GM12878 (cell line): ENCODE data around the gene TNIP3. TPM values are rescaled to one million over a fixed set of nuclear protein-coding genes. Genes with fewer than 3 reads are reported as not detected.
A peak's percentile ranks its signal among the peaks of the same experiment; 100 is the strongest.

Experiments used
- ATAC-seq: fragments of 200-7000 bp; cut with Tn5 transposase; 3 replicates; pipeline ENCODE4 v1.9.1; 2020; ENCODE audit warnings: mild to moderate bottlenecking, moderate library complexity
- BruUV-seq: library from RNA; stranded (reverse); fragments of 400-500 nt; replicated peaks from 2 replicates; lab custom pipeline; 2021; lab: Mats Ljungman, UMichigan
- CTCF ChIA-PET: fragments of 300-600 bp; sonication (Branson Sonifier 250); formaldehyde crosslinking; extraction: SDS; loops from one replicate; lab custom pipeline; 2021; ENCODE audit warnings: inconsistent platforms; lab: Yijun Ruan, JAX
- POLR2A ChIA-PET: fragments of 350-600 bp; formaldehyde crosslinking; extraction: SDS; loops from one replicate; lab custom pipeline; 2021; ENCODE audit warnings: inconsistent platforms; lab: Charles Lee
- RAD21 ChIA-PET: fragments of 300-600 bp; sonication (Branson Sonifier 250); formaldehyde crosslinking; loops from one replicate; lab custom pipeline; 2023; ENCODE audit warnings: antibody characterized with exemption; ENCODE audit not compliant: unreplicated experiment; lab: Charles Lee
- SMC1A ChIA-PET: fragments of 300-600 bp; sonication (Branson Sonifier 250); formaldehyde crosslinking; loops from one replicate; lab custom pipeline; 2023; ENCODE audit not compliant: unreplicated experiment, uncharacterized antibody; lab: Charles Lee
- DNase-seq: peaks from one replicate; pipeline ENCODE4 v3.0.0-alpha.2; 2011; ENCODE audit warnings: low read depth, low spot score
- FAIRE-seq: peaks from 3 replicates; lab custom pipeline; 2011; peaks lifted over from hg19 to GRCh38; lab: Jason Lieb, UNC
- H2AFZ ChIP-seq: 2 replicates; pipeline ENCODE4 v1.6.0; 2011; ENCODE audit warnings: low read depth, low read length, control low read depth; ENCODE audit not compliant: control insufficient read depth
- H3K27ac ChIP-seq: 2 replicates; pipeline ENCODE4 v1.5.1; 2011; ENCODE audit warnings: control low read depth; ENCODE audit not compliant: control insufficient read depth, insufficient read depth
- H3K27me3 ChIP-seq, 2 experiments: replicated peaks in 1 of 2; 2 replicates each; pipeline versions ENCODE4 v1.6.0 to v1.6.1; 2011; ENCODE audit warnings: low read length in 1 of 2; ENCODE audit not compliant: control insufficient read depth in 2 of 2, insufficient read depth in 2 of 2
- H3K36me3 ChIP-seq, 2 experiments: 2 replicates each; pipeline ENCODE4 v1.5.1; 2011; ENCODE audit warnings: low read length in 1 of 2; ENCODE audit not compliant: control insufficient read depth in 2 of 2, insufficient read depth in 2 of 2
- H3K4me1 ChIP-seq: 2 replicates; pipeline ENCODE4 v1.6.1; 2011; ENCODE audit warnings: mild to moderate bottlenecking, low read length, moderate library complexity, mixed read lengths; ENCODE audit not compliant: control insufficient read depth, insufficient read depth
- H3K4me2 ChIP-seq: 2 replicates; pipeline ENCODE4 v1.6.0; 2011; ENCODE audit warnings: control low read depth; ENCODE audit not compliant: control insufficient read depth, insufficient read depth
- H3K4me3 ChIP-seq: fragments of 200-600 bp; sonication (generic); 2 replicates; pipeline ENCODE4 v1.5.1; 2016
- H3K79me2 ChIP-seq: 2 replicates; pipeline ENCODE4 v1.6.0; 2011; ENCODE audit warnings: low read length; ENCODE audit not compliant: control insufficient read depth, insufficient read depth
- H3K9ac ChIP-seq: 2 replicates; pipeline ENCODE4 v1.8.0; 2011; ENCODE audit warnings: low read length, control low read depth, mixed read lengths; ENCODE audit not compliant: control insufficient read depth, insufficient read depth
- H3K9me3 ChIP-seq: replicated peaks from 3 replicates; pipeline ENCODE4 v1.5.1; 2011; ENCODE audit warnings: mild to moderate bottlenecking, low read length; ENCODE audit not compliant: control insufficient read depth, insufficient read depth
- H4K20me1 ChIP-seq: 2 replicates; pipeline ENCODE4 v1.6.0; 2011; ENCODE audit not compliant: control insufficient read depth, insufficient read depth
- CEBPB ChIP-seq, 2 experiments: fragments of 150-350 bp in 1 of 2; IDR thresholded peaks; 2 replicates each; pipeline ENCODE4 v1.6.1; 2012 to 2014; ENCODE audit warnings: low read depth in 2 of 2, low read length in 2 of 2, borderline replicate concordance in 1 of 2, inconsistent platforms in 1 of 2
- CHD2 ChIP-seq: IDR thresholded peaks from 2 replicates; pipeline ENCODE4 v1.6.1; 2011; ENCODE audit warnings: low read depth, low read length, improper control_type of control experiment, borderline replicate concordance
- CREM ChIP-seq: IDR thresholded peaks from 2 replicates; pipeline ENCODE4 v1.6.1; 2014; ENCODE audit warnings: antibody characterized with exemption, low read depth
- EP300 ChIP-seq, 2 experiments: fragments of 150-350 bp in 1 of 2; IDR thresholded peaks; 2 replicates each; pipeline ENCODE4 v1.6.1; 2011 to 2012; ENCODE audit warnings: low read depth in 2 of 2, low read length in 2 of 2, borderline replicate concordance in 1 of 2, improper control_type of control experiment in 1 of 2, inconsistent platforms in 1 of 2; ENCODE audit not compliant: control insufficient read depth in 1 of 2
- EZH2 ChIP-seq: IDR thresholded peaks from 2 replicates; pipeline ENCODE4 v1.6.1; 2012; ENCODE audit warnings: low read depth, mild to moderate bottlenecking, control low read depth, inconsistent platforms, low read length, borderline replicate concordance; ENCODE audit not compliant: control insufficient read depth
- IRF5 ChIP-seq: fragments of 450-650 bp; IDR thresholded peaks from 2 replicates; pipeline ENCODE4 v1.6.1; 2017; ENCODE audit warnings: borderline replicate concordance
- LARP7 ChIP-seq: fragments of 450-650 bp; IDR thresholded peaks from 2 replicates; pipeline ENCODE4 v1.6.1; 2017; ENCODE audit warnings: mild to moderate bottlenecking
- MEF2B ChIP-seq: fragments of 450-650 bp; IDR thresholded peaks from 2 replicates; pipeline ENCODE4 v1.6.1; 2018; ENCODE audit warnings: mild to moderate bottlenecking, moderate library complexity; ENCODE audit not compliant: partially characterized antibody, poor library complexity, severe bottlenecking
- NR2C2 ChIP-seq: IDR thresholded peaks from 2 replicates; pipeline ENCODE4 v1.6.1; 2011; ENCODE audit warnings: borderline replicate concordance, low read depth; ENCODE audit not compliant: control insufficient read depth, insufficient read length
- PAX8 ChIP-seq: fragments of 450-650 bp; IDR thresholded peaks from 2 replicates; pipeline ENCODE4 v1.6.1; 2017; ENCODE audit warnings: mild to moderate bottlenecking, moderate library complexity
- POLR2AphosphoS2 ChIP-seq: IDR thresholded peaks from 2 replicates; pipeline ENCODE4 v1.6.1; 2011; ENCODE audit warnings: low read depth, mild to moderate bottlenecking, low read length, improper control_type of control experiment, moderate library complexity
- SRF ChIP-seq, 2 experiments: IDR thresholded peaks; 2 replicates each; pipeline ENCODE4 v1.6.1; 2011; ENCODE audit warnings: low read depth in 2 of 2, low read length in 2 of 2, mild to moderate bottlenecking in 1 of 2, moderate library complexity in 1 of 2
- TCF12 ChIP-seq: IDR thresholded peaks from 2 replicates; pipeline ENCODE4 v1.6.1; 2011; ENCODE audit warnings: low read depth, mild to moderate bottlenecking, low read length
- WGBS: methylation state at CpG from one replicate; pipeline ENCODE4 v1.1.6; 2016; ENCODE audit warnings: low lambda C conversion rate; ENCODE audit not compliant: insufficient replicate concordance, insufficient coverage; ENCODE audit errors: missing lambda C conversion rate; 5-methylcytosine and 5-hydroxymethylcytosine counted together
- in situ Hi-C: fragments of 300-500 bp; cut with MboI; formaldehyde crosslinking; loops from 9 replicates; pipeline ENCODE4 v1.14.3; 2018; ENCODE audit warnings: mixed read lengths
- intact Hi-C: fragments of 100-400 bp; cut with micrococcal nuclease; formaldehyde crosslinking; loops from one replicate; pipeline ENCODE4 v1.14.2; 2022; ENCODE audit not compliant: unreplicated experiment
- polyA plus RNA-seq, 11 experiments: library from polyadenylated mRNA; depleted of rRNA in 4 of 11; unstranded in 6 of 11; stranded (reverse) in 5 of 11; fragments of >200 nt; fragmentation: Nextera tagmentation in 4 of 11; fragmentation: Illumina TruSeq in 1 of 11; extraction: Ambion mirVana in 4 of 11; extraction: Trizol in 1 of 11; gene quantifications; 1 replicate in 1 of 11; 2 replicates in 10 of 11; pipeline versions ENCODE4 v1.2.1 to v1.2.3, GENCODE V29; 2011 to 2016; ENCODE audit warnings: inconsistent platforms in 2 of 11, missing spikeins in 2 of 11, low read depth in 1 of 11
- total RNA-seq, 4 experiments: library from RNA; depleted of rRNA in 3 of 4; stranded (reverse); fragments of >200 nt in 3 of 4; fragmentation: Illumina TruSeq in 1 of 4; extraction: Trizol in 1 of 4; gene quantifications; 2 replicates each; pipeline versions ENCODE4 v1.2.1 to v1.2.3, GENCODE V29; 2013 to 2021
- TF ChIP-seq, protein P1 (sequence below): fragments of 450-650 bp; IDR thresholded peaks from 2 replicates; pipeline ENCODE4 v1.6.1; 2017; ENCODE audit warnings: mild to moderate bottlenecking
- TF ChIP-seq, protein P2 (sequence below): IDR thresholded peaks from 2 replicates; pipeline ENCODE4 v1.6.1; 2011; ENCODE audit warnings: mild to moderate bottlenecking, low read depth, low read length, moderate library complexity; ENCODE audit not compliant: insufficient replicate concordance
- TF ChIP-seq, protein P3 (sequence below): fragments of 150-350 bp; IDR thresholded peaks from 2 replicates; pipeline ENCODE4 v1.6.1; 2014; ENCODE audit warnings: mild to moderate bottlenecking, low read depth, low read length

TNIP3 gene
- total and polyA plus RNA-seq, 10 of the 15 experiments (the other 5 are each of a cell fraction or from before 2014, with no cell fraction given), result 0.21 to 1.4 (median 0.67) TPM

GRCh38 chr4:121185960-121186359 is 21.8 kb upstream of the TNIP3 start:
- Histone ChIP-seq H4K20me1 (no peaks in the 10 kb centered on the region), H3K79me2 (no peaks in the 10 kb centered on the region), H3K27ac (no peak overlapping the region), H3K9ac (no peak overlapping the region), H3K36me3 (no peaks in the 10 kb centered on the region), H3K27me3 (no peaks in the 10 kb centered on the region), H3K4me2 (peak overlapping the region; percentile 11; the same call in 1 of the 2 replicates), H2AFZ (no peak overlapping the region), H3K4me1 (peaks cover 7% of the 10 kb centered on the region), H3K9me3 (no peaks in the 10 kb centered on the region; the same call in 2 of the 3 replicates), H3K4me3 (no peak overlapping the region)
- ChIA-PET CTCF (interaction anchor here (0.9 to 7.7 kb wide), 6 partner anchors 12 to 185 kb away, joined by 3 to 62 read pairs (median 4); no protein-coding TSS in a partner anchor), SMC1A (no interaction called here), POLR2A (no interaction called here), RAD21 (interaction anchor here (0.7 to 0.9 kb wide), 2 partner anchors 14 to 66 kb away, joined by 4 read pairs; no protein-coding TSS in a partner anchor)
- ATAC-seq, result peak; percentile 73
- intact Hi-C loops (no loop called here), in situ Hi-C loops (no loop called here)
- 34% methylated on average over 10 of the region's 10 CpGs for WGBS
- FAIRE-seq, result no peak
- no TSS peak for BruUV-seq
- peak; percentile 21 for DNase-seq
- TF ChIP-seq NR2C2 (no peak), LARP7 (no peak), CHD2 (no peak), IRF5 (no peak), CREM (no peak), TCF12 (no peak), EZH2 (no peak), MEF2B (peak; percentile 79), POLR2AphosphoS2 (no peak), EP300 (IDR thresholded peaks at IDR 0.05; ENCODE audit: borderline replicate concordance in 1 of 2, control insufficient read depth in 1 of 2, low read depth in 2 of 2, low read length in 2 of 2) (no peak), CEBPB (IDR thresholded peaks at IDR 0.05; ENCODE audit: borderline replicate concordance in 1 of 2, low read depth in 2 of 2, low read length in 2 of 2) (no peak), PAX8 (no peak), SRF (IDR thresholded peaks at IDR 0.05; ENCODE audit: low read depth in 2 of 2, low read length in 2 of 2) (no peak)
- TF ChIP-seq, protein P1, sequence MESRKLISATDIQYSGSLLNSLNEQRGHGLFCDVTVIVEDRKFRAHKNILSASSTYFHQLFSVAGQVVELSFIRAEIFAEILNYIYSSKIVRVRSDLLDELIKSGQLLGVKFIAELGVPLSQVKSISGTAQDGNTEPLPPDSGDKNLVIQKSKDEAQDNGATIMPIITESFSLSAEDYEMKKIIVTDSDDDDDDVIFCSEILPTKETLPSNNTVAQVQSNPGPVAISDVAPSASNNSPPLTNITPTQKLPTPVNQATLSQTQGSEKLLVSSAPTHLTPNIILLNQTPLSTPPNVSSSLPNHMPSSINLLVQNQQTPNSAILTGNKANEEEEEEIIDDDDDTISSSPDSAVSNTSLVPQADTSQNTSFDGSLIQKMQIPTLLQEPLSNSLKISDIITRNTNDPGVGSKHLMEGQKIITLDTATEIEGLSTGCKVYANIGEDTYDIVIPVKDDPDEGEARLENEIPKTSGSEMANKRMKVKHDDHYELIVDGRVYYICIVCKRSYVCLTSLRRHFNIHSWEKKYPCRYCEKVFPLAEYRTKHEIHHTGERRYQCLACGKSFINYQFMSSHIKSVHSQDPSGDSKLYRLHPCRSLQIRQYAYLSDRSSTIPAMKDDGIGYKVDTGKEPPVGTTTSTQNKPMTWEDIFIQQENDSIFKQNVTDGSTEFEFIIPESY, result no peak
- TF ChIP-seq, protein P2, sequence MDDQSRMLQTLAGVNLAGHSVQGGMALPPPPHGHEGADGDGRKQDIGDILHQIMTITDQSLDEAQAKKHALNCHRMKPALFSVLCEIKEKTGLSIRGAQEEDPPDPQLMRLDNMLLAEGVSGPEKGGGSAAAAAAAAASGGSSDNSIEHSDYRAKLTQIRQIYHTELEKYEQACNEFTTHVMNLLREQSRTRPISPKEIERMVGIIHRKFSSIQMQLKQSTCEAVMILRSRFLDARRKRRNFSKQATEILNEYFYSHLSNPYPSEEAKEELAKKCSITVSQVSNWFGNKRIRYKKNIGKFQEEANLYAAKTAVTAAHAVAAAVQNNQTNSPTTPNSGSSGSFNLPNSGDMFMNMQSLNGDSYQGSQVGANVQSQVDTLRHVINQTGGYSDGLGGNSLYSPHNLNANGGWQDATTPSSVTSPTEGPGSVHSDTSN, result no peak
- TF ChIP-seq, protein P3, sequence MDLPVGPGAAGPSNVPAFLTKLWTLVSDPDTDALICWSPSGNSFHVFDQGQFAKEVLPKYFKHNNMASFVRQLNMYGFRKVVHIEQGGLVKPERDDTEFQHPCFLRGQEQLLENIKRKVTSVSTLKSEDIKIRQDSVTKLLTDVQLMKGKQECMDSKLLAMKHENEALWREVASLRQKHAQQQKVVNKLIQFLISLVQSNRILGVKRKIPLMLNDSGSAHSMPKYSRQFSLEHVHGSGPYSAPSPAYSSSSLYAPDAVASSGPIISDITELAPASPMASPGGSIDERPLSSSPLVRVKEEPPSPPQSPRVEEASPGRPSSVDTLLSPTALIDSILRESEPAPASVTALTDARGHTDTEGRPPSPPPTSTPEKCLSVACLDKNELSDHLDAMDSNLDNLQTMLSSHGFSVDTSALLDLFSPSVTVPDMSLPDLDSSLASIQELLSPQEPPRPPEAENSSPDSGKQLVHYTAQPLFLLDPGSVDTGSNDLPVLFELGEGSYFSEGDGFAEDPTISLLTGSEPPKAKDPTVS, result no peak
